Activated T-cell treated with anti-CD3 and anti-CD28 coated beads for 48 hours (primary cell): ENCODE data around the gene GMPPB.
"Not testable (repeated sequence)": the region's sequence is repeated elsewhere in the genome, so short reads cannot be mapped to it uniquely, and the experiment has no call there.

Source experiments
- DNase-seq: peaks from one replicate; pipeline ENCODE4 v3.0.0-alpha.2; 2020; ENCODE audit warnings: low read depth

The GMPPB gene

GRCh38 chr3:49713336-49714105 is 10.2 kb downstream of the GMPPB start:
- DNase-seq: no peak

GRCh38 chr3:49712631-49713317 is 11.0 kb downstream of the GMPPB start:
- DNase-seq: no peak

GRCh38 chr3:49712166-49712565 is 11.6 kb downstream of the GMPPB start:
- no peak for DNase-seq

- no peak for DNase-seq
Measured at GRCh38 chr3:49711489-49711888, 12.3 kb downstream of the GMPPB start.

GRCh38 chr3:49709852-49710251 is 13.9 kb downstream of the GMPPB start:
- DNase-seq: no peak

GRCh38 chr3:49707113-49707480 is 16.7 kb downstream of the GMPPB start:
- no peak for DNase-seq

- DNase-seq: no peak
Measured at GRCh38 chr3:49706456-49707112, 17.2 kb downstream of the GMPPB start.

GRCh38 chr3:49705390-49705960 is 18.3 kb downstream of the GMPPB start:
- no peak for DNase-seq

- no peak for DNase-seq
Measured at GRCh38 chr3:49704629-49705028, 19.1 kb downstream of the GMPPB start.

- no peak for DNase-seq
Measured at GRCh38 chr3:49703956-49704355, 19.8 kb downstream of the GMPPB start.

- peak; percentile 58 for DNase-seq
Measured at GRCh38 chr3:49703443-49703927, 20.3 kb downstream of the GMPPB start.

- no peak for DNase-seq
Measured at GRCh38 chr3:49702672-49703071, 21.1 kb downstream of the GMPPB start.

GRCh38 chr3:49701388-49702077 is 22.2 kb downstream of the GMPPB start:
- no peak for DNase-seq

- DNase-seq: no peak
Measured at GRCh38 chr3:49700453-49701128, 23.2 kb downstream of the GMPPB start.

GRCh38 chr3:49700014-49700413 is 23.7 kb downstream of the GMPPB start:
- DNase-seq: no peak

- DNase-seq: no peak
Measured at GRCh38 chr3:49699281-49699979, 24.3 kb downstream of the GMPPB start.

GRCh38 chr3:49695350-49696015 is 28.3 kb downstream of the GMPPB start:
- DNase-seq: not testable (repeated sequence)

- DNase-seq: not testable (repeated sequence)
Measured at GRCh38 chr3:49694409-49695070, 29.2 kb downstream of the GMPPB start.

- not testable (repeated sequence) for DNase-seq
Measured at GRCh38 chr3:49691481-49691880, 32.3 kb downstream of the GMPPB start.

- not testable (repeated sequence) for DNase-seq
Measured at GRCh38 chr3:49690856-49691255, 32.9 kb downstream of the GMPPB start.
